BJ (cell line): ENCODE data around the gene NEDD1. TPM values are rescaled to one million over a fixed set of nuclear protein-coding genes. Genes with fewer than 3 reads are reported as not detected.
A peak's percentile ranks its signal among the peaks of the same experiment; 100 is the strongest.

Experiments
- CTCF ChIA-PET: fragments of 350-600 bp; formaldehyde crosslinking; extraction: SDS; loops from one replicate; lab custom pipeline; 2021; ENCODE audit warnings: antibody characterized with exemption, inconsistent platforms; lab: Yijun Ruan, JAX
- POLR2A ChIA-PET: fragments of 300-600 bp; sonication (Branson Sonifier 250); formaldehyde crosslinking; extraction: SDS; loops from one replicate; lab custom pipeline; 2021; ENCODE audit warnings: antibody characterized with exemption; lab: Charles Lee
- DNase-seq: peaks from one replicate; pipeline ENCODE4 v3.0.0-alpha.2; 2011; ENCODE audit warnings: low read depth
- H3K27me3 ChIP-seq: 2 replicates; pipeline ENCODE4 v1.6.0; 2011; ENCODE audit warnings: low read length; ENCODE audit not compliant: control insufficient read depth, insufficient read depth
- H3K36me3 ChIP-seq: 2 replicates; pipeline ENCODE4 v1.5.1; 2011; ENCODE audit warnings: low read length; ENCODE audit not compliant: control insufficient read depth, insufficient read depth
- H3K4me3 ChIP-seq: 2 replicates; pipeline ENCODE4 v1.5.1; 2011; ENCODE audit warnings: low read depth, mild to moderate bottlenecking, control low read depth, low read length
- CTCF ChIP-seq: IDR thresholded peaks from 2 replicates; pipeline ENCODE4 v1.5.1; 2011; ENCODE audit warnings: low read depth, mild to moderate bottlenecking, control low read depth, inconsistent platforms, low read length, moderate library complexity; ENCODE audit not compliant: insufficient read depth
- polyA minus RNA-seq: library from RNA; depleted of rRNA, polyadenylated mRNA; stranded (reverse); fragments of >200 nt; gene quantifications from 2 replicates; pipeline ENCODE4 v1.2.3, GENCODE V29; 2011; rRNA and poly(A)+ RNA removed
- polyA plus RNA-seq: library from polyadenylated mRNA; depleted of rRNA; stranded (reverse); fragments of >200 nt; gene quantifications from 2 replicates; pipeline ENCODE4 v1.2.3, GENCODE V29; 2011; rRNA removed

Gene NEDD1, protein sequence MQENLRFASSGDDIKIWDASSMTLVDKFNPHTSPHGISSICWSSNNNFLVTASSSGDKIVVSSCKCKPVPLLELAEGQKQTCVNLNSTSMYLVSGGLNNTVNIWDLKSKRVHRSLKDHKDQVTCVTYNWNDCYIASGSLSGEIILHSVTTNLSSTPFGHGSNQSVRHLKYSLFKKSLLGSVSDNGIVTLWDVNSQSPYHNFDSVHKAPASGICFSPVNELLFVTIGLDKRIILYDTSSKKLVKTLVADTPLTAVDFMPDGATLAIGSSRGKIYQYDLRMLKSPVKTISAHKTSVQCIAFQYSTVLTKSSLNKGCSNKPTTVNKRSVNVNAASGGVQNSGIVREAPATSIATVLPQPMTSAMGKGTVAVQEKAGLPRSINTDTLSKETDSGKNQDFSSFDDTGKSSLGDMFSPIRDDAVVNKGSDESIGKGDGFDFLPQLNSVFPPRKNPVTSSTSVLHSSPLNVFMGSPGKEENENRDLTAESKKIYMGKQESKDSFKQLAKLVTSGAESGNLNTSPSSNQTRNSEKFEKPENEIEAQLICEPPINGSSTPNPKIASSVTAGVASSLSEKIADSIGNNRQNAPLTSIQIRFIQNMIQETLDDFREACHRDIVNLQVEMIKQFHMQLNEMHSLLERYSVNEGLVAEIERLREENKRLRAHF
- 39.0 and 84.7 TPM in 2 replicates for polyA plus RNA-seq
- 45.2 and 60.2 TPM in 2 replicates for polyA minus RNA-seq

- CTCF ChIA-PET = interaction anchor here (0.8 to 0.9 kb wide), 2 partner anchors 23 to 80 kb away, joined by 3 to 4 read pairs; no protein-coding TSS in a partner anchor
- no peak for TF ChIP-seq CTCF
- H3K36me3 ChIP-seq = no peaks in the 10 kb centered on the region
- no peaks in the 10 kb centered on the region for H3K27me3 ChIP-seq
- POLR2A ChIA-PET = no interaction called here
- DNase-seq = no peak
- peak within 1 kb of the TSS; percentile 96 for H3K4me3 ChIP-seq
These were observed at the start of gene NEDD1 for GRCh38 chr12:96906849-96907670. Gene NEDD1, plus strand, starts transcription at chr12:96907257. Its CDS starts 2,503 bp downstream, at chr12:96909760.

DNA sequence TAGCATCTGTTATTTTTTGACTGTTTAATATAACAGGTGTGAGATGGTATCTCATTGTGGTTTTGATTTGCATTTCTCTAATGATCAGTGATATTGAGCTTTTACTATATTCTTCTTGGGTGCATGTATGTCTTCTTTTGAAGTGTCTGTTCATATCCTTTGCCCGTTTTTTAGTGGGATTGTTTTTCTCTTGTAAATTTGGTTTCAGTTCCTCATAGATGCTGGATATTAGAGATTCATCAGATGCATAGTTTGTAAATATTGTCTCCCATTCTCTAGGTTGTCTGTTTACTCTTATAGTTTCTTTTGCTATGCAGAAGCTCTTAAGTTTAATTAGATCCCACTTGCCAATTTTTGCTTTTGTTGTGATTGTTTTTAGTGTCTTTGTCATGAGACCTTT lies 48.9 kb upstream of the NEDD1 start:
- H3K36me3 ChIP-seq = no peaks in the 10 kb centered on the region
- no peaks in the 10 kb centered on the region for H3K27me3 ChIP-seq
- ChIA-PET POLR2A (no interaction called here), CTCF (no interaction called here)
- H3K4me3 ChIP-seq = no peak overlapping the region
- no peak for DNase-seq
- no peak for TF ChIP-seq CTCF

- no peak for TF ChIP-seq CTCF
- peak; percentile 76 for DNase-seq
- no peaks in the 10 kb centered on the region for H3K27me3 ChIP-seq
- H3K4me3 ChIP-seq = no peak overlapping the region
- CTCF ChIA-PET = interaction anchor here (0.9 kb wide), 1 partner anchor 15 kb away, joined by 4 read pairs; no protein-coding TSS in a partner anchor
- H3K36me3 ChIP-seq = no peaks in the 10 kb centered on the region
- POLR2A ChIA-PET = interaction anchor here (0.6 kb wide), 1 partner anchor 40 kb away, joined by 4 read pairs; no protein-coding TSS in a partner anchor
These were observed 45.4 kb upstream of the NEDD1 start for GRCh38 chr12:96861656-96862055.

- ChIA-PET CTCF (interaction anchor here (0.9 kb wide), 1 partner anchor 16 kb away, joined by 4 read pairs; no protein-coding TSS in a partner anchor), POLR2A (no interaction called here)
- no peaks in the 10 kb centered on the region for H3K27me3 ChIP-seq
- DNase-seq = no peak
- TF ChIP-seq CTCF = no peak
- no peaks in the 10 kb centered on the region for H3K36me3 ChIP-seq
- H3K4me3 ChIP-seq = no peak overlapping the region
These were observed 44.7 kb upstream of the NEDD1 start for GRCh38 chr12:96862326-96862725.
